GM18519 (cell line): ENCODE results near the gene CNTLN.
"Not testable (repeated sequence)": the region's sequence is repeated elsewhere in the genome, so short reads cannot be mapped to it uniquely, and the experiment has no call there.

Experiments
- ATAC-seq: cut with Tn5 transposase; IDR thresholded peaks from one replicate; pipeline ENCODE4 v1.9.1; 2021; ENCODE audit warnings: mild to moderate bottlenecking, moderate library complexity; ENCODE audit not compliant: unreplicated experiment, low FRiP score

Gene CNTLN

GRCh38 chr9:17294822-17295624 lies 160.2 kb downstream of the CNTLN start:
- ATAC-seq: no peak

- no peak for ATAC-seq
Measured at GRCh38 chr9:17315341-17315740, 180.5 kb downstream of the CNTLN start.

GRCh38 chr9:17318821-17319320 lies 184.0 kb downstream of the CNTLN start:
- ATAC-seq: no peak

- ATAC-seq: no peak
Measured at GRCh38 chr9:17319864-17320263, 185.0 kb downstream of the CNTLN start.

- ATAC-seq: no peak
Measured at GRCh38 chr9:17322882-17323864, 188.3 kb downstream of the CNTLN start.

GRCh38 chr9:17328331-17328730 lies 193.5 kb downstream of the CNTLN start:
- ATAC-seq: no peak

DNA sequence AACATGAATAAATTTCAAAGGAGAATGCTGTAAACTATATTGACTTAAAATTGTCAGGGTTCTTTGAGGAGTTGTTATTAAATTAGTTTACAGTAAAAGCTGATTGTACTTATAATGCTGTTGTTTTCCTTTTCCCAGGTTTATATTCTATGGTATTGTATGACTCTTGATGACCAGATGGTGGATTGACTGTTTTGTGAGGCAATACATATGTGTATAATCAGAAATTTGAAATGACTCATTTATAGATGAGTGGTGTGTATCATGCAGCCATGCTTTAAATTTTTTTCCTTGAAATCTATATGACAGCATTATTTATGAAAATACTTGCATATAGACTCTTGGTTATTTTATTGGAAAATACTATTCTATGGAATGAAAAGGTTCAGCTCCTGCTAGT lies 195.3 kb downstream of the CNTLN start:
- ATAC-seq: no peak

DNA sequence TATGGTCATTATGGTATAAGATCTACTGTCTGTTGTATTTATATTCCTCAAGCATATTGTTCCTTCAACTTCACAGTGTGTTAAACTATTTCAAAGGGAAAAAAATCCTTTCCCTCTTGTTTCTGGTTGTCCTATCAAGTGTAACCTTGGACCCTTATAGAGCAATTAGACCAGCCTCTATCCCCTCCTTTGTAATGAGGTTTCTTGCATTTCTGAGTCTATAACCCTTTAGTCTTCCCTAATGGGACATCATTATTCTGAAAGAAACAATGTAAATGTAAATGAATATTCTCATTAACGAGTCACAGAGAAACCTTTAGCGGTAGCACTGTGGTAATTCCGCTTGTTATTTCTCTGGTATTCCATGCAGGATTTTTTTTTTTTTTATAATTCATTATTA lies 197.3 kb downstream of the CNTLN start:
- ATAC-seq: no peak

- no peak for ATAC-seq
Measured at GRCh38 chr9:17339156-17339555, 204.3 kb downstream of the CNTLN start.

DNA sequence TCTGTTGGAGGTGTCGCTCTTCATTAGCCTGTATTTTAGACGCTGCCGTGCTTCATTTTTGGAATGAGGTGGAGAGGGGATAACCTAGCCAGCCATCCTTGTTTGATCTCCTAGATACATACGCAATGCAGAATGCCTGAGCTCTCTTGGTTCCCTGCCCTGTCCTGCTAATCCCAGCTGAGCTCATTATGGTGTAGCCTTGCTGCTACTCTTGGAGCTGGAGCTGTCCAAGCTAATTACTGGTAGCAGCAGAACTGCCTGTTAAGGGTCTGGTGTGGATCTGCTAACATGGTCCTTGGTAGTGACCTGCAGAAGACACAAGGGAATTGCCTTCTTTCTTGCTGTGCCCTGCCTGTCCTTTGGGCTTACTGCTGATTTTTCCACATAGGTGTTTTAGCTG lies 207.9 kb downstream of the CNTLN start:
- ATAC-seq: no peak

DNA sequence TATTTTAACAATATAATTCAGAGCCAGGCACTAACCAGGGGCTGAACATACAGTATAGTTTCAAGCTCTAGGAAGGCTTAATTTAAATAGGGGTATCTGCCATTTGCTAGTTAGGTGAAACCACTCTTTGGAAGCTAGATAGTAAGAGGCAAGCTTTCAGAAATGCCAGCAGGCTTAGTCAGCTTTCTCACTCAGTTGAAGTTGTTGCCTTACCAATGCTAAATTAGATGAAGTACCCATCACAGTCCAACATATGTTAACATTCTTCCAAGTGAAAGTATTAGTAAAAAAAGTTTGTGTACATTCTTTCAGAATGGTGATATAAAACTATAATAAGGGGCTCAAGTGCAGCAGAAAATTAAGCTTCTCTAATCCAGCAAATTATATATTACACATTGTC lies 215.0 kb downstream of the CNTLN start:
- ATAC-seq: no peak

DNA sequence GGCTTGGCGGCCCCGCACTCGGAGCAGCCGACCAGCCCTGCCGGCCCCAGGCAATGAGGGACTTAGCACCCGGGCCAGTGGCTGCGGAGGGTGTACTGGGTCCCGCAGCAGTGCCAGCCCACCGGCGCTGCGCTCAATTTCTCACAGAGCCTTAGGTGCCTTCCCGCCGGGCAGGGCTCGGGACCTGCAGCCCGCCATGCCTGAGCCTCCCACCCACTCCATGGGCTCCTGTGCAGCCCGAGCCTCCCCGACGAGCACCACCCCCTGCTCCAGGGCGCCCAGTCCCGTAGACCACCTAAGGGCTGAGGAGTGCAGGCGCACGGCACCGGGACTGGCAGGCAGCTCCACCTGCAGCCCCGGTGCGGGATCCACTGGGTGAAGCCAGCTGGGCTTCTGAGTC lies 219.2 kb downstream of the CNTLN start:
- not testable (repeated sequence) for ATAC-seq

DNA sequence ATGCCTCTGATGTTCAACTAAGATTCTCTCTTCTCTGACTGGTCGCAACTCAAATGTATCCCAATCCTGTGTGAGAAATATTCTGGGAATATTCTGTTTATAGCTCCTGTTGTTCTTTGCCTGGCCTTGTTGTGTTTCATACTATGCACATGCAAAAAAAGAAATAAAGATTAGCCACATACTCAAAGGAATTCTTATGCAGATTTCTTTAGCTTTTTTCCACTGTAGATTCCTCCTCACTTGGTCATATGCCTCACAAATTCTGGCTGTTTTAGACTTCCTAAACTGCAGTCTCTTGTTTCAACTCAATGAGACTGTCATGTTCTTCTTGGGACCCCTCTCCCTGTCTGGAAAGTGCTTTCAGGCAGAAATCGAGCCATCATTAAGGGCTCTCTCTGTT lies 226.5 kb downstream of the CNTLN start:
- ATAC-seq: no peak

GRCh38 chr9:17367035-17367434 lies 232.2 kb downstream of the CNTLN start:
- ATAC-seq: no peak

GRCh38 chr9:17380126-17380861 lies 245.5 kb downstream of the CNTLN start:
- ATAC-seq: no peak

GRCh38 chr9:17387565-17387964 lies 252.7 kb downstream of the CNTLN start:
- ATAC-seq: no peak

DNA sequence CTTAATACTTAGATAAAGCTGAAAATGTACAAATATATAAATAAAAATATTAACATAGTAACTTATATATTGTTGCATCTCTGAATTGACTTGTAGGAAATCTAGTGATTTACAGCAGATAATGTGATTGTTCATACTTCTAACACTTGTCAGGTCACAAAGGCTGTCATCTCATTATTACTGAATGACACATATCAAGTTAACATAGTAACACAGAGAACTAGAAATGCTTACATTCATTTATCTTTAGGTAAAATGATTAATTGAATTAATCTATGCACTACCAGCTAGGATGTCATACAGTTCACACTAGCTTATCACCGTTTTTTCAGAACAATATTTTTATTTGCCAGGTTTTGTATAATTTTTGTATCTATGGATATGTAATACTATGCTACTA lies 254.2 kb downstream of the CNTLN start:
- ATAC-seq: no peak

DNA sequence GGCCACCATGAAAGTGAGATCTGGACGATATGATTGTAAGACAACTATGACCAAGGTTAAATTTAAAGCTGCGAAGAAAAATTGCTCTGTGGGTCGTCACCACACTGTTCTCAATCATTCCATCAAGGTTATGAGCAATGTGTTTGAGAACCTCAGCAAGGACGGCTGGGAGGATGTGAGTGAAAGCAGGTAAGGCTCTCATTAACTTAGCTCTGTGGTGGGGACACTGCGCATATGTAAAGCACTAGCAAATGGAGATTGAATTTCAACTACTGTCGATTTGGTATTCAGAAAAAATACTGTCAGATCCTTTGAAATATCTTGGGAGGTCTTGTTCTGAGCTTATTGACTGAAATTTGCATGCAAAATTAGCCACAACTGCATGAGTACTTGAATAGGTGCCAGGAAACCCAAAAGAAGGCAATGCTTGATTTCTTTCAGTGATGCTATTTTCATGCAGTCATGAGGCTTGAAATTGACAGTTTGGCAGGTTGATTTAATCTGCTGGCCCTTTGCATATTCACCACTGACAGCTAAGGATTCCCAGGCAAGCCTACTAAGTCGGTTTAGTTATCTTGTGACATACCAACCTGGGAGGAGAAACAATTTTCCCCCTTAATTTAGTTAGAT lies 260.2 kb downstream of the CNTLN start:
- no peak for ATAC-seq

GRCh38 chr9:17397166-17397728 lies 262.4 kb downstream of the CNTLN start:
- not testable (repeated sequence) for ATAC-seq

DNA sequence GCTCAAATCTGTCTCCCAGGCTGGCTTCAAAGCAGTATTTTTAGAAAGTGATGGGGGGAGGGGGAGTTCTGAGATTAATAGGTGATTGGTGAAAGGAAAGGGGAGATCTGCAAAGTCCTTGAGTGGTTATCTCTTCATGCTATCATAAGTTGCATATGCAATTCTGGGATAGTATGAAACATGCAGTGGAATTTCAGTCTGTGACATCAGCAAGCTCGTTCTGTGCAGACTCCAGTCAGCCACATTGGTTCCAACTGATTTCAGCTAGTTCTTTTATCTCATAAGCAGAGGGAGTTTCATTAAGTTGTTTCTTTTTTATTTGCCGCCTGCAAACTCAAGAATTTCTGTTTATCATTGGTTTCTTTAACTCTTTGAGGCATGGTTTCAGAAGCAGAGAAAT lies 263.5 kb downstream of the CNTLN start:
- no peak for ATAC-seq
